ENCODE data around the gene PLEK.
"Not testable (repeated sequence)": the region's sequence is repeated elsewhere in the genome, so short reads cannot be mapped to it uniquely, and the experiment has no call there.

PLEK gene

GRCh38 chr2:68340226-68341061 lies 24.6 kb upstream of the PLEK start:
- Histone ChIP-seq H3K4me1 (ENCODE audit: insufficient read depth, low read length) (peaks cover 11% of the 10 kb centered on the region), H2AFZ (ENCODE audit: low read depth, low read length) (no peak overlapping the region), H3K36me3 (ENCODE audit: insufficient read depth, low read length) (no peaks in the 10 kb centered on the region), H3K4me3 (ENCODE audit: low read length) (no peak overlapping the region), H3K9me3 (ENCODE audit: low read length) (peaks cover 1% of the 10 kb centered on the region), H3K27me3 (ENCODE audit: insufficient read depth, low read length) (peaks cover 6% of the 10 kb centered on the region)

- Histone ChIP-seq H3K4me1 (ENCODE audit: insufficient read depth, low read length) (peaks cover 11% of the 10 kb centered on the region), H3K36me3 (ENCODE audit: insufficient read depth, low read length) (no peaks in the 10 kb centered on the region), H3K9me3 (ENCODE audit: low read length) (peaks cover 1% of the 10 kb centered on the region), H3K27me3 (ENCODE audit: insufficient read depth, low read length) (peaks cover 6% of the 10 kb centered on the region), H2AFZ (ENCODE audit: low read depth, low read length) (no peak overlapping the region), H3K4me3 (ENCODE audit: low read length) (no peak overlapping the region)
These were observed 24.1 kb upstream of the PLEK start for GRCh38 chr2:68341062-68341329.

- Histone ChIP-seq H3K36me3 (ENCODE audit: insufficient read depth, low read length) (no peaks in the 10 kb centered on the region), H3K4me1 (ENCODE audit: insufficient read depth, low read length) (peaks cover 11% of the 10 kb centered on the region), H3K9me3 (ENCODE audit: low read length) (peaks cover 1% of the 10 kb centered on the region), H2AFZ (ENCODE audit: low read depth, low read length) (no peak overlapping the region), H3K4me3 (ENCODE audit: low read length) (no peak overlapping the region), H3K27me3 (ENCODE audit: insufficient read depth, low read length) (peaks cover 6% of the 10 kb centered on the region)
These were observed 23.5 kb upstream of the PLEK start for GRCh38 chr2:68341583-68341982.

- peaks cover 1% of the 10 kb centered on the region for H3K9me3 ChIP-seq (ENCODE audit: low read length)
- no peak overlapping the region for H2AFZ ChIP-seq (ENCODE audit: low read depth, low read length)
- peaks cover 11% of the 10 kb centered on the region for H3K4me1 ChIP-seq (ENCODE audit: insufficient read depth, low read length)
- no peak overlapping the region for H3K4me3 ChIP-seq (ENCODE audit: low read length)
- no peaks in the 10 kb centered on the region for H3K36me3 ChIP-seq (ENCODE audit: insufficient read depth, low read length)
- peaks cover 6% of the 10 kb centered on the region for H3K27me3 ChIP-seq (ENCODE audit: insufficient read depth, low read length)
These were observed 22.6 kb upstream of the PLEK start for GRCh38 chr2:68342470-68342869.

GRCh38 chr2:68344031-68344430 lies 21.1 kb upstream of the PLEK start:
- Histone ChIP-seq H3K4me3 (ENCODE audit: low read length) (no peak overlapping the region), H2AFZ (ENCODE audit: low read depth, low read length) (no peak overlapping the region), H3K36me3 (ENCODE audit: insufficient read depth, low read length) (no peaks in the 10 kb centered on the region), H3K9me3 (ENCODE audit: low read length) (no peaks in the 10 kb centered on the region), H3K27me3 (ENCODE audit: insufficient read depth, low read length) (peaks cover 6% of the 10 kb centered on the region), H3K4me1 (ENCODE audit: insufficient read depth, low read length) (peaks cover 11% of the 10 kb centered on the region)

- no peak overlapping the region for H2AFZ ChIP-seq (ENCODE audit: low read depth, low read length)
- H3K9me3 ChIP-seq (ENCODE audit: low read length), result no peaks in the 10 kb centered on the region
- H3K4me1 ChIP-seq (ENCODE audit: insufficient read depth, low read length), result peaks cover 11% of the 10 kb centered on the region
- H3K36me3 ChIP-seq (ENCODE audit: insufficient read depth, low read length), result no peaks in the 10 kb centered on the region
- peaks cover 6% of the 10 kb centered on the region for H3K27me3 ChIP-seq (ENCODE audit: insufficient read depth, low read length)
- no peak overlapping the region for H3K4me3 ChIP-seq (ENCODE audit: low read length)
These were observed 19.8 kb upstream of the PLEK start for GRCh38 chr2:68345129-68345875.

- H2AFZ ChIP-seq (ENCODE audit: low read depth, low read length); H3K4me3 ChIP-seq (ENCODE audit: low read length); H3K4me1 ChIP-seq (ENCODE audit: insufficient read depth, low read length); H3K27me3 ChIP-seq (ENCODE audit: insufficient read depth, low read length); H3K9me3 ChIP-seq (ENCODE audit: low read length); H3K36me3 ChIP-seq (ENCODE audit: insufficient read depth, low read length): not testable (repeated sequence)
These were observed 16.0 kb upstream of the PLEK start for GRCh38 chr2:68349091-68349490.

- Histone ChIP-seq H3K27me3 (ENCODE audit: insufficient read depth, low read length) (peaks cover 2% of the 10 kb centered on the region), H2AFZ (ENCODE audit: low read depth, low read length) (no peak overlapping the region), H3K4me3 (ENCODE audit: low read length) (no peak overlapping the region), H3K36me3 (ENCODE audit: insufficient read depth, low read length) (no peaks in the 10 kb centered on the region), H3K9me3 (ENCODE audit: low read length) (no peaks in the 10 kb centered on the region), H3K4me1 (ENCODE audit: insufficient read depth, low read length) (no peaks in the 10 kb centered on the region)
These were observed 13.1 kb upstream of the PLEK start for GRCh38 chr2:68351997-68352396.

- H3K4me1 ChIP-seq (ENCODE audit: insufficient read depth, low read length), result no peaks in the 10 kb centered on the region
- no peak overlapping the region for H3K4me3 ChIP-seq (ENCODE audit: low read length)
- peaks cover 2% of the 10 kb centered on the region for H3K27me3 ChIP-seq (ENCODE audit: insufficient read depth, low read length)
- H3K36me3 ChIP-seq (ENCODE audit: insufficient read depth, low read length), result no peaks in the 10 kb centered on the region
- no peaks in the 10 kb centered on the region for H3K9me3 ChIP-seq (ENCODE audit: low read length)
- no peak overlapping the region for H2AFZ ChIP-seq (ENCODE audit: low read depth, low read length)
These were observed 12.3 kb upstream of the PLEK start for GRCh38 chr2:68352651-68353391.

GRCh38 chr2:68356599-68357239 lies 8.4 kb upstream of the PLEK start:
- Histone ChIP-seq H2AFZ (ENCODE audit: low read depth, low read length) (no peak overlapping the region), H3K4me1 (ENCODE audit: insufficient read depth, low read length) (no peaks in the 10 kb centered on the region), H3K4me3 (ENCODE audit: low read length) (no peak overlapping the region), H3K36me3 (ENCODE audit: insufficient read depth, low read length) (no peaks in the 10 kb centered on the region), H3K9me3 (ENCODE audit: low read length) (no peaks in the 10 kb centered on the region), H3K27me3 (ENCODE audit: insufficient read depth, low read length) (no peaks in the 10 kb centered on the region)

GRCh38 chr2:68357605-68358337 lies 7.3 kb upstream of the PLEK start:
- Histone ChIP-seq H2AFZ (ENCODE audit: low read depth, low read length) (no peak overlapping the region), H3K4me3 (ENCODE audit: low read length) (no peak overlapping the region), H3K9me3 (ENCODE audit: low read length) (no peaks in the 10 kb centered on the region), H3K4me1 (ENCODE audit: insufficient read depth, low read length) (no peaks in the 10 kb centered on the region), H3K27me3 (ENCODE audit: insufficient read depth, low read length) (no peaks in the 10 kb centered on the region), H3K36me3 (ENCODE audit: insufficient read depth, low read length) (no peaks in the 10 kb centered on the region)

- Histone ChIP-seq H2AFZ (ENCODE audit: low read depth, low read length) (no peak overlapping the region), H3K27me3 (ENCODE audit: insufficient read depth, low read length) (no peaks in the 10 kb centered on the region), H3K4me3 (ENCODE audit: low read length) (no peak overlapping the region), H3K4me1 (ENCODE audit: insufficient read depth, low read length) (no peaks in the 10 kb centered on the region), H3K9me3 (ENCODE audit: low read length) (no peaks in the 10 kb centered on the region), H3K36me3 (ENCODE audit: insufficient read depth, low read length) (no peaks in the 10 kb centered on the region)
These were observed 5.2 kb upstream of the PLEK start for GRCh38 chr2:68359889-68360288.

Measured in neuron (in vitro differentiated cells).